Stimulated activated CD4-positive, alpha-beta T cell treated with anti-CD3 and anti-CD28 coated beads, Interleukin-2, amount 100 ng/mL, for 4 hours (primary cell): ENCODE data around the gene TLR3.
A peak's percentile ranks its signal among the peaks of the same experiment; 100 is the strongest.
"Not testable (repeated sequence)": the region's sequence is repeated elsewhere in the genome, so short reads cannot be mapped to it uniquely, and the experiment has no call there.

Experiments used
- DNase-seq: peaks from one replicate; pipeline ENCODE4 v3.0.0-alpha.2; 2020; ENCODE audit warnings: low read depth

Gene TLR3

GRCh38 chr4:186047501-186047900 is 21.5 kb upstream of the TLR3 start:
- not testable (repeated sequence) for DNase-seq

GRCh38 chr4:186050135-186050534 is 18.8 kb upstream of the TLR3 start:
- not testable (repeated sequence) for DNase-seq

DNA sequence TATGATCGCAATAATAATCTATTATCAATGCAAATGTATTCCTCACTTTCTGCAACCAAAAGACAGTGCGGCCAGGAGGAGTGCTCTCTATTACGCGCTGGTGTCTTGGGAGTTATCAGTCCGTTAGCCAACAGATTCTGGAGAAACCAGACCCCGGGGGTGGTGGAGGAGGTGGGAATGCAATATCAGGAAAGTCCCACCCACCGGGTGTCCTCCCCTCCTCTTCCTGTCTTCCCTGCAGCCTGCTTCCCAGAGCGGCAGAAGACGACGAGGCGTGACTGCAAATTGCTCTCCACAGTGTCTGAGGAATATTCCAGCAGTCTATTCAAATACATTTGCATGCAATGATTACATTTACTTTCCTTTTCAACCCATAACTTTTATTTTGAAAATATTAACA is 17.9 kb upstream of the TLR3 start:
- no peak for DNase-seq

GRCh38 chr4:186058253-186058979 is 10.5 kb upstream of the TLR3 start:
- no peak for DNase-seq

- DNase-seq, result no peak
Observed at GRCh38 chr4:186058980-186059316, 10.0 kb upstream of the TLR3 start.

DNA sequence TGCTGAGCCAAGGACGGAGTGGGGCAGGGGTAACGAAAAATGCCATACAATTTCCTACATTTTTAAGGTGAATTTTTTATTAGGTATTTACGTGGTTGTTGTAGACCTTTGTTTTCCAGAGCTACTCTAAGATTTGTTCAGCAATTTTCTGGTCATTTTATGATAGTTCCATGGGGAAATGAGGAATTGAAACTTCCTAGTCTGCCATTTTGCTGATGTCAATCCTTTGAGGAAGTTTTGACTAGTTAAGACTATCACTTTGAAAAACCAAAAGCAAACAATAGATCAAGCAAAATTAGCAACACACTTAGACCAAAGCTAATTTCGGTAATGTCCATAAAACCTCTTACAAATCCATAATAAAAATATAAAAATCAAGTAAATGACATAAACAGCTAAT is 7.0 kb upstream of the TLR3 start:
- no peak for DNase-seq

DNA sequence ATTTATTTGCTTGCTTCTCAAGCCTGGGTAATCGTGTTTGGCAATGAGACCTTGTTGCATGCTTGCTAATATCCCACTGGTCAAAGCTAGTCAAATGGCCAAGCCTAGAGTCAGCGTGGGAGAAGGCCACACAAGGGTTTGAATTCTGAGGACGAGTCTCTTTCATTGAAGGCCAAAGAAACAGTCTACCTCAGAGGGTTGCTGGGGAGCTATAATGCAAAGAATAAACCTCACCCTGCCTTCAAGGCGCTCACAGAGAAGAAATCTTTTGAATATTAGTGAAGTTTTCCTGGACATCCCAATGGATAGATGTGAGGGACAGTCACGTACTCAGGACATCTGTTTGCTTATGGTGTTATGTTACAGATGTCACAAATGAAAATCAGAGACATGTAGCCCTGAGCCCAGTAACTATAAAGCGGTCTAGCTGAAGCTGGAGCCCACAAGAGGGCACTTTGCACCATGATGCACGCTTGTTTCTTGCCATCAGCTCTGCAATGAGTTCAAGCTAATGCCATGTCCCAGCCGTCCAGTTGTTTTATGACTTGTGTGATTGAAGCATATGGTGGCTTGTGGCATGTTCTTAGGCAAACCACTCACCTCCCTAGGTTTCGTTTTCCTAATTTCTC is 1.1 kb upstream of the TLR3 start:
- no peak for DNase-seq

DNA sequence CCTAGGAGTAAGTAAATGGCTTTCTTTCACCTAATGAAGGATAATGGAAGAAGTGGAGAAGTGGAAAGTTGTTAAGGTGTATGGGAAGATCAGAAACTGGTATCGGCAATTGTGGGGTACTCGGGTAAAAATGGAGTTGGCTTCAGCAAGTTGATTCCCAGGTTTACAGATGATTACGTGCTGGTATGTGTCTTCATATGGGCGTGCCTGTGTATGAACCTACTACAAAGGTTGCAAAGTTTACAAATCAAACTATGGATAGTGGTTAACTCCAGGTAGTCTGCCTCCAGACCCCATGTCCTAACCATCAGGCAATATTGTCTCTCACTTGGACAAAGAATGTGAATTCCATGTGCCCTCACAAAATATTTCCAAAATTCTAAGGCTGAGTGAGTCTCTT is 773 bp downstream of the TLR3 start:
- DNase-seq, result no peak

GRCh38 chr4:186072516-186072915 is 3.6 kb downstream of the TLR3 start:
- no peak for DNase-seq

GRCh38 chr4:186074189-186074588 is 5.2 kb downstream of the TLR3 start:
- DNase-seq, result no peak

DNA sequence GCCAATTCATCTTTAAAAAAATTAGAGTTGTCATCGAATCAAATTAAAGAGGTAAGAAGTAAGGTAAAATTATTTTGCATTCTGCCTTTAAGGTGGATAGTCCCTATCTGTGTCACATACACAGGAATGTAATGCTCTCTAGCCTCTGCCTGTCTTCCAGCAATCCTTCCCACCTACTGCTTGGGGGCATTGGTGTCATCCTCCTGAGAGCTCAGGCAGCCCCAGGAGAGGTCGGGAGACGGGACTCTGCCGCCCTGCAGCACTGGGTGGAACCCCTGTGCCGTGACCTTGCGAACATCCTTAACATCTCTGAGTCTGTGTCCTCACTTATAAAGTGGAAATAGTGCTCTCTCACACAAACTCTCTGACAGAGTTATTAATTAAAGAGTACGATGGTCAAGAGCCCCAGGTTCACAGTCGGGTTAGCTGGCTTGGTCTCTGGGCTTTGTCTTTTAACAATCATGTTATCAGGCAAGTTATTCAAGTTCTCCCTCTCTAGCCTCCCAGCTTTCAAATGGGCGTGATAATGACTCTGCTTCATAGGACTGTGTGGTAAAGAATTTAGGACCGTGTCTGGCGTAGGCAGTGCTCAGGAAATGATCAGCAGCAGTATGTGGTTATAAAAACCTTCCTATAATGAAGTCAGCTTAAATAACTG is 10.2 kb downstream of the TLR3 start:
- no peak for DNase-seq

- DNase-seq, result no peak
Observed at GRCh38 chr4:186079694-186080093, 10.7 kb downstream of the TLR3 start.

- DNase-seq, result no peak
Observed at GRCh38 chr4:186081202-186081807, 12.3 kb downstream of the TLR3 start.

DNA sequence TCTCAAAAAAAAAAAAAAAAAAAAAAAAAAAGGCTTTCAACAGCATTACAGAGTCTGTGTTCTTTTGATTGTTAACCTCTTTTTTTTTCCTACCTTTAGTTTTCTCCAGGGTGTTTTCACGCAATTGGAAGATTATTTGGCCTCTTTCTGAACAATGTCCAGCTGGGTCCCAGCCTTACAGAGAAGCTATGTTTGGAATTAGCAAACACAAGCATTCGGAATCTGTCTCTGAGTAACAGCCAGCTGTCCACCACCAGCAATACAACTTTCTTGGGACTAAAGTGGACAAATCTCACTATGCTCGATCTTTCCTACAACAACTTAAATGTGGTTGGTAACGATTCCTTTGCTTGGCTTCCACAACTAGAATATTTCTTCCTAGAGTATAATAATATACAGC is 13.3 kb downstream of the TLR3 start:
- no peak for DNase-seq

- no peak for DNase-seq
Observed at GRCh38 chr4:186088523-186088922, 19.6 kb downstream of the TLR3 start.

GRCh38 chr4:186092296-186092695 is 23.3 kb downstream of the TLR3 start:
- DNase-seq, result no peak

DNA sequence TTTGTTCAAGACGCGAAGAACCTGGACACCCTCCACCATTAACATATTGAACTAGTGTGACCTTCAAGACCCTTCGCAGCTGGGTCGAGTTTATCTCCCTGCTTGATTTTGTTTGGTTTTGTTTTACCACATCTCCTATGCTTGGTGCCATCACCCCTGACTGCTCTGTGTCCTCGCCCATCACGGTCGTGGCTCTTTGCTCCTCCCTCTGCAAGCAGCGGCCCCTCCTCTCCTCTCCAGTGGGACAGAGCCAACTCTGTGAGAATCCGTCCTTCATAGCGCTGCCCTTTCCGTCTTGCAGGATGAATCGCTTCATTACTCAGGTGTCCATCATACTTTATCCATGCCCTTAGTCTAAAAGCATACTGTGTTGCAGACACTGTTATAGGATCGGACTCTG is 26.4 kb downstream of the TLR3 start:
- no peak for DNase-seq

GRCh38 chr4:186096681-186097165 is 27.8 kb downstream of the TLR3 start:
- DNase-seq, result no peak

DNA sequence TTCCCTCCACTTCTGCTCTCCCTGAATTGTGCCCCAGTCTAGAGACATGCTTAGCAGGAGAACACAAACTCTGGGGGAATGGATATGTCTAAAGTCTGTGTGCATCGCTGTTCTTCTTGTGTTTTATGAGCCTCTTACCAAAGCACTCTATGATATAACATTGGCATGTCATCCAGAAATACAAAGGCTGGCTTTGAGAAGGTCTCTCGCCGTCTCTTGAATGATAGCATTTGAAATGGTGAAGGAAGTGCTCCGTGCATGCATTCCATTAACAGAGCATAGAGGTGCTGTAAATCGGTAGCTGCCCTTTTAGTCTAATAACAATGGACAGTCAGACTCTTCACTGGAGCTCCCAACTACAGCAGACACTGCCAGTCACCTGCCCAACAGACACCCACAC is 28.4 kb downstream of the TLR3 start:
- DNase-seq, result no peak

GRCh38 chr4:186102931-186103330 is 34.0 kb downstream of the TLR3 start:
- no peak for DNase-seq

- DNase-seq, result peak; percentile 30
Observed at GRCh38 chr4:186104114-186104889, 35.3 kb downstream of the TLR3 start, which contains the start of gene FAM149A. TSS of gene FAM149A (plus strand) at chr4:186104704.
